NCI-H2029 (cell line): ENCODE data around the gene FRG2B.
"Not testable (repeated sequence)": the region's sequence is repeated elsewhere in the genome, so short reads cannot be mapped to it uniquely, and the experiment has no call there.

Experiments
- DNase-seq: peaks from one replicate; lab custom pipeline; 2025; lab: John Stamatoyannopoulos, UW

Gene FRG2B

GRCh38 chr10:133626695-133627094 lies at the start of gene FRG2B:
Gene FRG2B, minus strand, starts transcription at chr10:133626795. Its CDS starts 53 bp downstream, at chr10:133626742.
- not testable (repeated sequence) for DNase-seq

DNA sequence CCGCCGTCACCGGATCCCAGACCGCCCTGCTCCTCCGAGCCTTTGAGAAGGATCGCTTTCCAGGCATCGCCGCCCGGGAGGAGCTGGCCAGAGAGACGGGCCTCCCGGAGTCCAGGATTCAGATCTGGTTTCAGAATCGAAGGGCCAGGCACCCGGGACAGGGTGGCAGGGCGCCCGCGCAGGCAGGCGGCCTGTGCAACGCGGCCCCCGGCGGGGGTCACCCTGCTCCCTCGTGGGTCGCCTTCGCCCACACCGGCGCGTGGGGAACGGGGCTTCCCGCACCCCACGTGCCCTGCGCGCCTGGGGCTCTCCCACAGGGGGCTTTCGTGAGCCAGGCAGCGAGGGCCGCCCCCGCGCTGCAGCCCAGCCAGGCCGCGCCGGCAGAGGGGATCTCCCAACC lies 40.9 kb upstream of the FRG2B start:
- DNase-seq = not testable (repeated sequence)

DNA sequence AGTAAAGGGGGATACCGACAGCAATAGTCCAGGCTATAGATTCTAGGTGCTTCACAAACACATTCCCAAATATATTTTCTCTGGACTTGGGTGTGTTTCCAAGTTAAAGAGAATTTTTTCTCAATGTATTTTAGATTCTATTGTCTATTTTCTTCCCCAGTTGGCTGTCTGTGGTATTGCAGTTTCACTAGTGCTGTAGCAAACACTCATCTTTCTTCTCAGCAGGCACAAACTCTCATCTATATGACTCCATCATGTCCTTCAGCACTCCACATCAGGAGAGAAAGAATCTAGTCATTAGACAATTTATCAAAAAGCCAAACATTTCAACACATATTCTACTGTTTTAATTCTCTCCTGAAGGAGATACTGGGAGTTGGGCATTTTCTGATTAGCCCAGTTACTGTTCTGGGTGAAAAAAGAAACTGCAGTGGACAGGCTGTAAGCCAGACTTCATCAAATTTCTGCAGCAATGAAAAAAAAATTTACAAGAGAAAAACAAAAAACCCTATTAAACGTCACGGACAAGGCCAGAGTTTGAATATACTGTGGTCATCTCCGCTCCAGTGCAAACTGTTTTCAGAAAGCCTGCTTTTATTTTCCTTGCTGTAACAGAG lies 37.1 kb upstream of the FRG2B start:
- not testable (repeated sequence) for DNase-seq

- not testable (repeated sequence) for DNase-seq
Observed at GRCh38 chr10:133661122-133661521, 34.5 kb upstream of the FRG2B start.

DNA sequence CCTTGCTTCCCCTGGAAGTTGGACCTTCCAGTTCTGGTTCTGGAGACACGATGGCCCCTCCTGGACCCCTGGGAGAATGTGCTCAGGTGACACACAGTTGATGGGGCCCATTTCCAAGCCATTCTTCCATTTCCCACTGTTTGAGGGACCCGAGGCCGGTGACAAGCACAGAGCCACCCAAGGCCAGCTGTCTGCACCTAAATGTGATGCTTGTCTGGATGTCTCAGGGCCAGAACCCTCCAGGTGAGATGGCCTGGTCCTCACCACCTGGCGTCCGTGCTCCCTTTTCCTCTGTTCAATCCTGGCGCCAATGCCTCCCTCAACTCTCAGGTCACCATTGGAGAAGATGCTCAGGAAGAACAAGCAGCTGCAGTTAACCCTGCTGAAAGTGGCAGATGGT lies 33.9 kb upstream of the FRG2B start:
- DNase-seq = not testable (repeated sequence)

- DNase-seq = not testable (repeated sequence)
Observed at GRCh38 chr10:133657276-133657675, 30.7 kb upstream of the FRG2B start.

DNA sequence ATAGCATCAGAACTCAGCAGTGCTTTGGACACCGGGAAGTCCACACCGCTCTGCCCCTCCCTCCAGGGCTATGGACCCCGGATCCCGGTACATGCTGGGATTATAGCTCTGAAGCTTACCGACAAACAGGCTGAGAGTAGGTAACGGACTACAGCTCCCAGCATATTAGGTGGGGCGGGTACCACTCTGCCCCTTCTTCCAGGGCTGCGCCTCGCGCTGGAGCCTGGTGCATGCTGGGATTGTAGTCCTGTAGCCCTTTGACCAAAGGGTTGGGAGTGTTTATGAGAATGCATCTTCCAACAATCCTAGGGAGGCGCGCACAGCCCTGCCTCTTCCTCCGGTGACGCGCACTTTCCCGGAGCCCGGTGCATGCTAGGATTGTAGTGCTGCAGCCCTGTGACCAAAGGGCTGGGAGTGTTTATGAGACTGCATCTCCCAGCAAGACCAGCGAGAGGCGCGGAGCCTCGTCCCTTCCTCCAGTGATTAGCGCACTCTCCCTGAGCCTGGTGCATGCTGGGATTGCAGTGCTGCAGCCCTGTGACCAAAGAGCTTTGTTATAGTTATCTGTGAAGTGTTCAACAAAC lies 22.4 kb upstream of the FRG2B start:
- DNase-seq = not testable (repeated sequence)

GRCh38 chr10:133647075-133647748 lies 20.6 kb upstream of the FRG2B start:
- DNase-seq = not testable (repeated sequence)

GRCh38 chr10:133637846-133638235 lies 11.2 kb upstream of the FRG2B start:
- not testable (repeated sequence) for DNase-seq

DNA sequence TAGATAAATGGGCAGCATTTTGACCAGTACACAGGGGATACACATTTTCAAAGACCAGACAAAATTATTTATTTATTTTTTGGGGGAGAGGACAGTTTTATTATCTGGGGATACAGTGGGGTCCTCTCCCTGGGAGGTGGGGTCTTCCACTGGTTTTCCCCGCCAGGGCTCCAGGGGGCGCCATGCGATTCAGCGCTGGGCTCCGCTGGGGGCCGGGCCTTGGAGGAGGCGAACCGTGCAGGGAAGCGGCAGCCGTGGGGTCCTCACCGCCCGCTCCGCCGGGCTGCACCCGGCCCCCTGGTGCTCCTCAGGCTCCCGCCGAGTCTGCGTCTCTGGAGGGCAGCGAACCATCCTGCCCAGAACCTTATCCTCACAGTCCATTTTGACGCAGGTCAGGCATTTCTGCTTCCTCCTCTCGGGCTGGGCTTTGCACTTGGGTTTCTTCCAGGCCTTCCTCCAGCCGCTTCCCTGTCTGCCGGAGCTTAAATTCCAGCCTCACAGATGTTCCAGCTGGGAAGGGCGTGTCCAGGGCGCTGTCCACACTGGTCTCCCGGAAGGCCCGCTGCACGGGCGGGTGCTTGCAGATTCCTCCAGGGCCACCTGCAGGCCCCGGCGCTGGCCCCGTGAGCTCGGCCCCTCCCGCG lies 10.7 kb upstream of the FRG2B start:
- DNase-seq = not testable (repeated sequence)

DNA sequence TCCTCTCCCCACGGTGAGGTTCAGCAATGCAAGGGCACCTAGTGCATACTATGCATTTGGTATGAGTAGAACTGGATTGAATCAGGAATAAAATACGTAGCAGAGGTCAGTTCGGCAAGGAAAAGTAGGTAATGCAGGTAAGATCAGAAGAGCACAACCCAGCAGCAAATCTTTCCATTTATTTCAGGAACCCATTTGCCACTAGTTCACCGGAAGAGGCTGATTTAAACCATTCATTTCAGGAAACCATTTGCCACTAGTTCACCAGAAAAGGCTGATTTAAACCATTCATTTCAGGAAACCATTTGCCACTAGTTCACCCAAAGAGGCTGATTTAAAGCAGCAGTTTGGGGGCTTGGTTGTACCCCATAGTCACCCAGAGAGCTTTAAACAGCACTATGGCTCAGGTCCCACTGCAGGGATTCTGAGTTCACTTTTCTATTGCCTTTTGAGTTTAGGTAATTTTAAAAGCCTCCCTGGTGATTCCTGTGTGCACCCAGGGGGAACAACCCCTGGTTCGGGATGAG lies 4.2 kb upstream of the FRG2B start:
- not testable (repeated sequence) for DNase-seq

- DNase-seq = not testable (repeated sequence)
Observed at GRCh38 chr10:133622544-133622943, 4.1 kb downstream of the FRG2B start.

GRCh38 chr10:133618851-133619250 lies 7.7 kb downstream of the FRG2B start:
- no peak for DNase-seq

DNA sequence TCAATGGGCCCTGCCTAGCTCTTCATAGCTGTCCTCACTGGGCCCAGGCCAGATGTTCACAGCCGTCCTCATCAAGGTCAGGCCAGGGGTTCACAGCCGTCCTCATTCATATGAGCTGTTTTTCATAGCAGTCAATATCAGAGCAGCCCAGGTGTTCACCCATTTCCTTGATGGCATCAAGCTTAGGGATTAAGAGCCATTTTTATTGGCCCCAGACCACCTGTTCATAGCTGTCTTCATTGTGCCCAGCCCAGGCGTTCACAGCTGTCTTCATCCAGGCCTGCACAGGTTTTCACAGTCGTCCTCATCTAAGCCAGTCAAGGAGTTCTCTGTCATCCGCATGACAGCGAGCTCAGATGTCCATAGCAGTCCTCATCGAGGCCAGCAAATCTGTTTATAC lies 9.4 kb downstream of the FRG2B start:
- no peak for DNase-seq

GRCh38 chr10:133616371-133617130 lies 10.0 kb downstream of the FRG2B start:
- peak; percentile 81 for DNase-seq

- DNase-seq = peak; percentile 88
Observed at GRCh38 chr10:133614830-133615580, 11.6 kb downstream of the FRG2B start.

GRCh38 chr10:133613699-133614098 lies 12.9 kb downstream of the FRG2B start:
- DNase-seq = no peak

DNA sequence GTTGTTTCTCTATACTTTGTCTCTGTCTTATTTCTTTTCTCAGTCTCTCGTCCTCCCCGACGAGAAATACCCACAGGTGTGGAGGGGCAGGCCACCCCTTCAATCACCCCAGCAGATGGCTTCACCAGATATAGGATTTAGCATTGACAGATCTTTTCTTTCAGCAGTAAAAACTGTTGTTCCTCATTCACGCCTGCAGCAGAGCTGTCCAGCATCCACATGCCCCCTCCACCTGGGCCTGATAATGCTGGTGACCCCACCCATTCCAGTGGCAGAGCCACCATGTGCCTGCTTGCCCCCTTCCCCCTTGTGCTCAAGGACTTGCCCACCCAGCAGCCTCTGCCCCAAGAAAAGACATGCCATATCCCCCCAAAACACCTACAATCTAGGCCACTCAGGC lies 15.5 kb downstream of the FRG2B start:
- no peak for DNase-seq

DNA sequence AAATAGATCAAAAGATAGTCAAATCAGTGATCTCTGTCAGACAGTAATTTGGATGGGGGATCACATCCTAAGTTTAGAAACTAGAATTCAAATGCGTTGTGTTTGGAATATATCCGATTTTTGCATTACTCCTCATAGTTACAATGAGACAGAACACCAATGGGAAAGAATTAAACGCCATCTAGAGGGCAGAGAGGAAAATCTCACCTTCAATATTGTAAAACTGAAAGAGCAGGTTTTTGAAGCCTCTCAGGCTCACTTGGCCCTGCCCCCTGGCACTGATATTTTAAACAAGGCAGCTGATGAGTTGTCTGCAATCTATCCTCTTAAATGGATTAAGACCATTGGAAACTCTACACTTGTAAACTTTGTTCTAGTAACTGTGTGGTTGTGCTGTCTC lies 17.7 kb downstream of the FRG2B start:
- DNase-seq = no peak

- DNase-seq = not testable (repeated sequence)
Observed at GRCh38 chr10:133603434-133603833, 23.2 kb downstream of the FRG2B start.

- no peak for DNase-seq
Observed at GRCh38 chr10:133600657-133601056, 25.9 kb downstream of the FRG2B start.
